SW 1271 (cell line): ENCODE results near the gene AXIN1.
"Not testable (repeated sequence)": the region's sequence is repeated elsewhere in the genome, so short reads cannot be mapped to it uniquely, and the experiment has no call there.

Experiments
- DNase-seq, 2 experiments: peaks; one replicate each; lab custom pipeline; 2025; lab: John Stamatoyannopoulos, UW

Gene AXIN1

GRCh38 chr16:353404-354290, 1.1 kb upstream of the AXIN1 start:
- no peak for DNase-seq

- DNase-seq = no peak
These were observed 561 bp downstream of the AXIN1 start for GRCh38 chr16:351804-352520.

DNA sequence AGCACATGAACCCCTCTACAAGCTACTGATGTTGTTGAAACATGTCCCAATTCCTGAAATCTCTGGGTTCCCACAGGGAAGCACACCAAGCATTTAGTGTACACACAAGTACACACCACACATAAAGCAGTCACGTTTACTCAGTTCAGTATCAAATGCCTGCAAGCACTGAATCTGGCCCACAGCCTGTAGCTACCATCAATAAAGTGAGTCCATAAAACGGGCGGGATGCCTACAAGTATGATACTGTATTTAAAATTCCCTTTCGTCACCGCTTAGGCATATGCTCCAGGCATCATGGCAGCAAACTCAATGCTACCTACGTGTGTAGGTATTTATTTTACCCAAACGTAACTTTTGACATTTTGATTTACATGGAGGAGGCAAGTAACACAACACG, 2.3 kb downstream of the AXIN1 start:
- DNase-seq = no peak

- DNase-seq = no peak
These were observed 3.3 kb downstream of the AXIN1 start for GRCh38 chr16:349211-349610.

DNA sequence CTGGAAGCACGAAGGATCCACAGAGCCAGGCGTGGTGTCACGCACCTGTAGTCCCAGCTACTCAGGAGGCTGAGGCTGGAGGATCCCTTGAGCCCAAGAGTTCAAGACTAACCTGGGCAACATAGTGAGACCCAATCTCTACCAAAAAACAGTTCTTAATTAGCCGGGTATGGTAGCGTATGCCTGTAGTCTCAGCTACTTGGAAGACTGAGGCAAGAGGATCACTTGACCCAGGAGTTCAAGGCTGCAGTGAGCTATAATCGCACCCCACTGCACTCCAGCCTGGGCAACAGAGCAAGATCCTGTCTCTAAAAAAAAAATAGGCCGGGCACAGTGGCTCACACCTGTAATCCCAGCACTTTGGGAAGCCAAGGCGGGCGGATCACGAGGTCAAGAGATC, 4.0 kb downstream of the AXIN1 start:
- not testable (repeated sequence) for DNase-seq

- no peak for DNase-seq
These were observed 5.3 kb downstream of the AXIN1 start for GRCh38 chr16:347203-347602.

DNA sequence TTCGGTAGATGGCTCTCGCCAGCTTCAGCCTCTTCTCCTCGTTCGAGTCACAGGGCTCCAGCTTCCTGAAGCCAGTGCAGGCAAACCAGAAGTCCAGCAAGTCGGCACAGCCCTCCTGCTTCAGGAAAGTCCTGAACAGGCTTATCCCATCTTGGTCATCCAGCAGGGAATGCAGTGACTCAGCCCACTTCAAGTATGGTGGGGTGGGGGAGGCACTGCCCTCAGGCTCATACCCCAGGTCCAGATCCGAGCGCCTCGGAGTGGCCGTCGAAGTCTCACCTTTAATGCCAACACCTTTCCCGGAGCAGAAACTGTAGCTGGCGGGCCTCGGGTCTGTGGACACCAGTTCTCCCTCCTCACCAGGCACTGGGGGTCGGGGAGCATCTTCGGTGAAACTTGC, 5.9 kb downstream of the AXIN1 start:
- no peak for DNase-seq

DNA sequence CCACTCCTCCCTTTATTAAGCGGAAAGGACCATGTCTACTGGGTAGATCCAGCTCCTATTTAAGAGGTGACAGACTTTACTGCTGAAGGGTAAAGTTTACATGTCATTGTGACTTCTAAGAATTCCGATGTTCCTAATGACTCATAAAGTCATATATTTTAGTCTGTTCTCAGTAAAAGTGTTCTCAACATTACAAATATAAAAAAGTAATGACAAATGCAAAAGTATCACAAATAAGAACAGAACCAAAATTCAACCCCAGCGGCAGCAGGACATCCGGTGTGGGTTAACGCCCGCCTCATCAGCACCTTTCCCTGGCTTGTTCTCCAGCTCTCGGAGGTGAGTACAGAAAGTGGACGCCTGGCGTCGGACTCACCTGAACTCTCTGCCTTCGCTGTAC, 6.8 kb downstream of the AXIN1 start:
- DNase-seq = no peak

DNA sequence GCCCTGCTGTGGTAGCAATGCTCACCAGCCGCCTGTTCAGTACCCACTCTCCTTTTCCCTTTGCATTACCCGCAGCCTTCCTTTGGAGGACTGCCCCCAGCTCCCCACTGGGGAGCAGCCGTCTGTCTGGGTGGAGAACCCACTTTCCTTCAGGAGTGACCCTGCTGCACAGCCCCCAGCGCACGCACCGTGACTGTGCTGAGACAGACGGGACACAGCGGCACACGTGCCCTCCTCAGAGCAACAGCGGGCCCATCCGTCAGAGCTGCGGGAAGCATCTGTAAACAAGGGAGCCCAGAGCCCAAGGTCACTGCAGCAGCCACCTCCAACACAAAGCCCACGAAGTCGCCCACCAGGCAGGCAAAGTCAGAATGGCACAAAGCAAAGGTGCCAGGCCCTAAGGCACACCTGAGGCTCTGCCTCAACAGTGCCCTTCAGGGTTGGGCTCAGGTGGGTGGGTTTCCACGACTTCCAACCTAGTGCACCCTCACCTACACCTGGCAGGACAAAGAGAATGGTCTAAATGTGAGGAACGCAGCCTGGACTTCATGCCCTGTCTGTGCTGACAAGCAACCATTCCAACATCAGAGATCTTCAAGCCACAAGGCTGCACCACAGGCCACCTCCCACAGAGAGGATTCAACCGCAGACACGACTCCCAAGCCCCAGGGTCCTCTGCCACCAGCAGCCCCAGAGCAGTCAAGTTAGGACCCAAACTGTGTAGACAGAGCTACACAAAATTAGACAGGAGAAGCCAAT, 9.9 kb downstream of the AXIN1 start:
- no peak for DNase-seq

DNA sequence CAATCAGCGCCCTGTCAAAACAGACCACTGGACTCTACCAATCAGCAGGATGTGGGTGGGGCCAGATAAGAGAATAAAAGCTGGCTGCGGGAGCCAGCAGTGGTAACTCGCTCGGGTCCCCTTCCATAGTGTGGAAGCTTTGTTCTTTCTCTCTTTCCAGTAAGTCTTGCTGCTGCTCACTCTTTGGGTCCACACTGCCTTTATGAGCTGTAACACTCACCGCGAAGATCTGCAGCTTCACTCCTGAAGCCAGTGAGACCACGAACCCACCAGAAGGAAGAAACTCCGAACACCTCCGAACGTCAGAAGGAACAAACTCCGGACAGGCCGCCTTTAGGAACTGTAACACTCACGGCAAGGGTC, 10.6 kb downstream of the AXIN1 start:
- not testable (repeated sequence) for DNase-seq

DNA sequence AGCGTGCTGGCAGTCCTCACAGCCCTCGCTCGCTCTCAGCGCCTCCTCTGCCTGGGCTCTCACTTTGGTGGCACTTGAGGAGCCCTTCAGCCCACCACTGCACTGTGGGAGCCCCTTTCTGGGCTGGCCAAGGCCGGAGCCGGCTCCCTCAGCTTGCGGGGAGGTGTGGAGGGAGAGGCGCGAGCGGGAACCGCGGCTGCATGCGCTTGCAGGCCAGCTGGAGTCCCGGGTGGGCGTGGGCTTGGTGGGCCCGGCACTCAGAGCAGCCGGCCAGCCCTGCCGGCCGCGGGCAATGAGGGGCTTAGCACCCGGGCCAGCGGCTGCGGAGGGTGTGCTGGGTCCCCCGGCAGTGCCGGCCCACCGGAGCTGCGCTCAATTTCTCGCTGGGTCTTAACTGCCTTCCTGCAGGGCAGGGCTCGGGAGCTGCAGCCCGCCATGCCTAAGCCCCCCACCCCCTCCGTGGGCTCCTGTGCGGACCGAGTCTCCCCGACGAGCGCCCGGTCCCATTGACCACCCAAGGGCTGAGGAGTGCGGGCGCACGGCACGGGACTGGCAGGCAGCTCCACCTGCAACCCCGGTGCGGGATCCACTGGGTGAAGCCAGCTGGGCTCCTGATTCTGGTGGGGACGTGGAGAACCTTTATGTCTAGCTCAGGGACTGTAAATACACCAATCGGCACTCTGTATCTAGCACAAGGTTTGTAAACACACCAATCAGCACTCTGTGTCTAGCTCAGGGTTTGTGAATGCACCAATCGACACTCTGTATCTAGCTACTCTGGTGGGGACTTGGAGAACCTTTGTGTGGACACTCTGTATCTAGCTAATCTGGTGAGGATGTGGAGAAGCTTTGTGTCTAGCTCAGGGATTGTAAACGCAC, 11.2 kb downstream of the AXIN1 start:
- not testable (repeated sequence) for DNase-seq

- DNase-seq = no peak
These were observed 12.0 kb downstream of the AXIN1 start for GRCh38 chr16:340370-341091.

DNA sequence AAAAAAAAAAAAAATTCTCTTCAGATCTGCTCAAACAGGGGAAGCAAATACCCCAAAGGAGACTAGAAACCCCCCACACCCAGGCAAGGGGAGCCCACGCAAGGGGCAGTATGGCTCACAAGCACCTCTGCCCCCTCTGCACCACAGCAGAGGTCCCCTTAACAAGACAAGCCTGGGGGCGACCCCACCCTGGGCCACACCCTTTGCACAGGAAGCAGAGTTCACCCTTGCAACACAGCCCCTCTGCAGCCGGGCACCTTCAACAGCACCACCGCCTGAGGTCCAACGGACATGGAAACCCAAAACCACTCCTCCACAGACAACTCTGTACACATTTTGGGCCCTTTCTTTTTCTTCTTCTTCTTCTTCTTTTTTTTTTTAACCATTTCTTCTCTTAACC, 12.8 kb downstream of the AXIN1 start:
- no peak for DNase-seq

DNA sequence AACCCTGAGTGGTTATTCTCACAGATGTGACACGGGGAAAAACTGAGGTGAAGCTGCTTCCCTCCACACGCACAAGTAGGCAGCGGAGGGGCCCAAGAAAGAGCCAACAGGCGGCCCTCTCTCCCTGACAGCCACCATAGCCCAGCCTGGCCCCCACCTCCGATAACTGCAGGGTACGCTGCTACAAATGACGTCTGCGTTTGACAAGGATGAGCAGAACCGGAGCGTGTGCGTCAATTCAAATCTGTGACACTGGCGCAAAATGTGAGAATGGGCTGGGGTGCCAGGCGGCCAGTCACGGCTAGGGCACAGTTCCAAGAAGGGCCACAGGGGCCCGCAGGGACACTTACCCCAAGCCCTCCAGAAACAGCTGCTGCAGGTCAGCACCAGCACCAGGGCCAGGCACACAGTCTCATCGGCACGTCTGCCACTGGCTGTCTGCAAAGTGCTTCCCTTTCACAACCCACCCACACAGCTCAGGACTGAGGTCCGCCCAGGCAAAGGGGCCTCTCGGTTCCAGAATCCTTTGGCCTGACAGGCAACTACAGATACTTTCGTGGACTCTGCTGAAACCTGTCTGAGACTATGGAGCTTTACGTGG, 14.4 kb downstream of the AXIN1 start:
- DNase-seq = no peak

DNA sequence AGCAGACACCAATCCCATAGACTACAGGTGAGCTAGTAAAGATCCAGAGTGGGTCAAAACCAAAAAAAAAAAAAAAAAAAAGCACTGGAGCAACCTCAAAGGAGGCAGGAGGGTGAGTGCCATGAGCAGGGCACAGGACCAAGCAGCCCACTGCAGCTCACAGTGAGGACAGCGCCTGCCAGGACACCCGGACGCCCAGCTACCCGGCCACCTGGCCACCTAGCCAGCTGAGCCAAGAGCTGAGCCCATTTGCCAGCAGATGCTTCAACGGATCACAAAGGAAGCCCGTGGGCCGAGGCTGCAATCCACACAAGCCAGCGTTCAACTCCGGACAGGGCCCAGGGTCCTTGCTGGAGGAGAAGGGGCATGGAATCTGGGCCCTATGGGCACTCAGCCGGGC, 15.1 kb downstream of the AXIN1 start:
- DNase-seq = no peak

- no peak for DNase-seq
These were observed 16.3 kb downstream of the AXIN1 start for GRCh38 chr16:336269-336668.

DNA sequence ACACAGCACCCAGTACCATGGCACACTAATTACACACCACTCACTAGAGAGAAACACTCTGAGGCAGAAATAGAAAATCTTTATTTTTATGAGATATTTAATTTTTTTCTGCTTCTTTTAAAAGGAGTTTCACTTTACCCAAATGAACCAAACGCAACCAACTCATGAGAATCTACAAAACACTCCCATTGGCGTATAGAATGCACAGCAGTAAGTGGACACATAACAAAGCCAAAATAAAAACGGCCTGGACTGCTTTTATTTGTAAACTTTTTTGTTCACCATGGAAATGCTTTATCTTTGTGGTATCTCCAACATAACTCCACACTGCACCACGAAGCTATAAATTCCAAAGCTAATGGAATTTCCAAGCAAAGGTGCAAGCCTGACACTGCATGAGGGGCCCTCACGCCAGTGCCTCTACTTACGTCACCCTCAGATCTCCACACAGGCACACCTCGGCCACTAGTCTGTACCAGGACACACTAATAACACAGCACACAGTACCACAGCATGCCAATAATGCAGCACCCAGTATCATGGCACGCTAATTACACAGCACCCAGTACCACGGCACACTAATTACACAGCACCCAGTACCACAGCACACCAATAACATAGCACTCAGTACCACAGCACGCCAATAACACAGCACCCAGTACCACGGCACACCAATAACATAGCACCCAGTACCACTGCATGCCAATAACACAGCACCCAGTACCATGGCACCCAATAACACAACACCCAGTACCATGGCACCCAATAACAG, 17.5 kb downstream of the AXIN1 start:
- not testable (repeated sequence) for DNase-seq

- DNase-seq = not testable (repeated sequence)
These were observed 18.2 kb downstream of the AXIN1 start for GRCh38 chr16:334164-334832.

DNA sequence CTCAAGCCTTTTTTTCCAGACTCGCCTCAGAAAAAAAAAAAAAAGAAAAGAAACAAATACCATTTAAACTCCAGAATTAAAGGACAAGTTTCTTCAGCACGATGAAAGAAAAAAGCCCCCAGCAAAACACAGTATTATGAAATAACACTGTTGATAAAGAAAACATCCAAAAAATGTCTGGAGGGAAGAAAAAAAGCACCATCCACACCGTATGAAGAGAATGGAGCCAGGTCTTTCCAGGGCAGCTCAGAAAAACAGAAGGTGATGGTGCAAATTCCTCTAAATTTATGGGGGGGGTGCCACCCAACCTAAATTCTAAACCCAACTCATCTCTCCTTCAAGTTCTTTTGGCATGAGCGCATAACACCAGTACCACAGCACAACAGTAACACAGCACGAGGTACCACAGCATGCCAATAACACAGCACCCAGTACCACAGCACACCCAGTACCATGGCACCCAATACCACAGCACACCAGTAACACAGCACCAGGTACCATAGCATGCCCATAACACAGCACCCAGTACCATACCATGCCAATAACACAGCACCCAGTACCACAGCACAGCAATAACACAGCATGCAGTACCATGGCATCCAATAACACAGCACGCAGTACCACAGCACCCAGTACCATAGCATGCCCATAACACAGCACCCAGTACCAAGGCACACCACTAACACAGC, 19.0 kb downstream of the AXIN1 start:
- DNase-seq = no peak
